ENCODE measurements around the gene PSTPIP2. TPM values are rescaled to one million over a fixed set of nuclear protein-coding genes. Genes with fewer than 3 reads are reported as not detected.
"Not testable (repeated sequence)": the region's sequence is repeated elsewhere in the genome, so short reads cannot be mapped to it uniquely, and the experiment has no call there.

The PSTPIP2 gene
- total RNA-seq, 2 experiments from 2014 or later, result 5.9 to 6.0 TPM

GRCh38 chr18:45962461-45962860 is 109.6 kb downstream of the PSTPIP2 start:
- peak overlapping the region; percentile 39 to 48 for H3K27ac ChIP-seq (ENCODE audit: low read depth in 1 of 2, low read length in 2 of 2)
- peaks cover 4% of the 10 kb centered on the region for H3K36me3 ChIP-seq (ENCODE audit: insufficient read depth, low read length)
- ATAC-seq (ENCODE audit: poor library complexity), result peak; percentile 33
- DNase-seq, result peak in 10 of 14 experiments; percentile 10 to 91 (median 32)
- peaks cover 43% of the 10 kb centered on the region for H3K36me3 Mint-ChIP-seq (ENCODE audit: low read depth)
- no peaks in the 10 kb centered on the region for H3K27me3 Mint-ChIP-seq
- H3K9me3 Mint-ChIP-seq, result no peaks in the 10 kb centered on the region
- H3K4me3 Mint-ChIP-seq, result peak overlapping the region; percentile 42
- H3K9me3 ChIP-seq (ENCODE audit: control insufficient read depth in 1 of 2, insufficient read depth in 1 of 2, low read length in 2 of 2), result no peaks in the 10 kb centered on the region
- H3K4me1 ChIP-seq (ENCODE audit: insufficient read depth, low read length), result peaks cover 60% of the 10 kb centered on the region
- H3K4me1 Mint-ChIP-seq (ENCODE audit: low read depth), result peaks cover 80% of the 10 kb centered on the region
- CTCF ChIA-PET, result interaction anchor here (0.6 to 2.8 kb wide), 5 partner anchors 10 to 111 kb away, joined by 3 to 16 read pairs (median 3); no protein-coding TSS in a partner anchor
- no peaks in the 10 kb centered on the region for H3K27me3 ChIP-seq (ENCODE audit: control insufficient read depth in 1 of 2, insufficient read depth in 2 of 2, low read length in 2 of 2)
- intact Hi-C loops (cut with DNase I, micrococcal nuclease), result loop anchor here in 1 of 2 experiments (5.0 kb wide), 1 partner anchor 275 kb away; no protein-coding TSS in a partner anchor
- H3K27ac Mint-ChIP-seq, result peak overlapping the region; percentile 81
- TF ChIP-seq, protein P1, sequence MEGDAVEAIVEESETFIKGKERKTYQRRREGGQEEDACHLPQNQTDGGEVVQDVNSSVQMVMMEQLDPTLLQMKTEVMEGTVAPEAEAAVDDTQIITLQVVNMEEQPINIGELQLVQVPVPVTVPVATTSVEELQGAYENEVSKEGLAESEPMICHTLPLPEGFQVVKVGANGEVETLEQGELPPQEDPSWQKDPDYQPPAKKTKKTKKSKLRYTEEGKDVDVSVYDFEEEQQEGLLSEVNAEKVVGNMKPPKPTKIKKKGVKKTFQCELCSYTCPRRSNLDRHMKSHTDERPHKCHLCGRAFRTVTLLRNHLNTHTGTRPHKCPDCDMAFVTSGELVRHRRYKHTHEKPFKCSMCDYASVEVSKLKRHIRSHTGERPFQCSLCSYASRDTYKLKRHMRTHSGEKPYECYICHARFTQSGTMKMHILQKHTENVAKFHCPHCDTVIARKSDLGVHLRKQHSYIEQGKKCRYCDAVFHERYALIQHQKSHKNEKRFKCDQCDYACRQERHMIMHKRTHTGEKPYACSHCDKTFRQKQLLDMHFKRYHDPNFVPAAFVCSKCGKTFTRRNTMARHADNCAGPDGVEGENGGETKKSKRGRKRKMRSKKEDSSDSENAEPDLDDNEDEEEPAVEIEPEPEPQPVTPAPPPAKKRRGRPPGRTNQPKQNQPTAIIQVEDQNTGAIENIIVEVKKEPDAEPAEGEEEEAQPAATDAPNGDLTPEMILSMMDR (IDR thresholded peaks at IDR 0.05), result no peak
- POLR2A ChIA-PET, result interaction anchor here (0.6 to 1.9 kb wide), 4 partner anchors 10 to 111 kb away, joined by 3 to 10 read pairs (median 4); partner anchors contain the start of gene PSTPIP2
- no peak overlapping the region for H3K4me3 ChIP-seq (ENCODE audit: low read length)

DNA sequence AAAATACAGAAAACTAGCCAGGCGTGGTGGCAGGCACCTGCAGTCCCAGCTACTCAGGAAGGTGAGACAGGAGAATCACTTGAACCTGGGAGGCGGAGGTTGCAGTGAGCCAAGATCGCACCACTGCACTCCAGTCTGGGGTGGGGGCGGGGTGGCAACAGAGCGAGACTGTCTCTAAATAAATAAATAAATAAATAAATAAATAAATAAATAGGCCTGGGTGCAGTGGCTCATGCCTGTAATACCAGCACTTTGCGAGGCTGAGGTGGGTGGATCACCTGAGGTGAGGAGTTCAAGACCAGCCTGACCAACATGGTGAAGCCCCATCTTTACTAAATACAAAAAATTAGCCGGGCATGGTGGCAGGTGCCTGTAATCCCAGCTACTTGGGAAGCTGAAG is 112.6 kb downstream of the PSTPIP2 start:
- Mint-ChIP-seq H3K4me1 (ENCODE audit: low read depth) (peaks cover 70% of the 10 kb centered on the region), H3K36me3 (ENCODE audit: low read depth) (peaks cover 46% of the 10 kb centered on the region)
- H3K4me3 ChIP-seq (ENCODE audit: low read length); H3K27ac ChIP-seq (ENCODE audit: low read depth in 1 of 2, low read length in 2 of 2); ATAC-seq (ENCODE audit: poor library complexity); POLR2A ChIA-PET; H3K4me3 Mint-ChIP-seq; DNase-seq; H3K27me3 Mint-ChIP-seq; H3K27ac Mint-ChIP-seq; H3K9me3 ChIP-seq (ENCODE audit: control insufficient read depth in 1 of 2, insufficient read depth in 1 of 2, low read length in 2 of 2); H3K27me3 ChIP-seq (ENCODE audit: control insufficient read depth in 1 of 2, insufficient read depth in 2 of 2, low read length in 2 of 2); H3K9me3 Mint-ChIP-seq; intact Hi-C loops (cut with DNase I, micrococcal nuclease); CTCF ChIA-PET: not testable (repeated sequence)
- H3K4me1 ChIP-seq (ENCODE audit: insufficient read depth, low read length), result peaks cover 46% of the 10 kb centered on the region
- peaks cover 16% of the 10 kb centered on the region for H3K36me3 ChIP-seq (ENCODE audit: insufficient read depth, low read length)

- no peak overlapping the region for H3K27ac Mint-ChIP-seq
- Histone ChIP-seq H3K27ac (ENCODE audit: low read depth in 1 of 2, low read length in 2 of 2) (no peak overlapping the region), H3K4me3 (ENCODE audit: low read length) (no peak overlapping the region), H3K36me3 (ENCODE audit: insufficient read depth, low read length) (peaks cover 24% of the 10 kb centered on the region), H3K9me3 (ENCODE audit: control insufficient read depth in 1 of 2, insufficient read depth in 1 of 2, low read length in 2 of 2) (no peaks in the 10 kb centered on the region), H3K4me1 (ENCODE audit: insufficient read depth, low read length) (peaks cover 43% of the 10 kb centered on the region), H3K27me3 (ENCODE audit: control insufficient read depth in 1 of 2, insufficient read depth in 2 of 2, low read length in 2 of 2) (no peaks in the 10 kb centered on the region)
- no peaks in the 10 kb centered on the region for H3K9me3 Mint-ChIP-seq
- TF ChIP-seq, protein P1 (IDR thresholded peaks at IDR 0.05), result no peak
- no peaks in the 10 kb centered on the region for H3K27me3 Mint-ChIP-seq
- intact Hi-C loops (cut with DNase I, micrococcal nuclease), result no loop called here
- peaks cover 53% of the 10 kb centered on the region for H3K36me3 Mint-ChIP-seq (ENCODE audit: low read depth)
- no peak for DNase-seq
- CTCF ChIA-PET, result no interaction called here
- POLR2A ChIA-PET, result no interaction called here
- no peak overlapping the region for H3K4me3 Mint-ChIP-seq
- ATAC-seq (ENCODE audit: poor library complexity), result no peak
- H3K4me1 Mint-ChIP-seq (ENCODE audit: low read depth), result peaks cover 64% of the 10 kb centered on the region
Observed at GRCh38 chr18:45958730-45959129, 113.3 kb downstream of the PSTPIP2 start.

- POLR2A ChIA-PET, result no interaction called here
- no peak for ATAC-seq (ENCODE audit: poor library complexity)
- intact Hi-C loops (cut with DNase I, micrococcal nuclease), result no loop called here
- TF ChIP-seq, protein P1 (IDR thresholded peaks at IDR 0.05), result no peak
- H3K36me3 Mint-ChIP-seq (ENCODE audit: low read depth), result peaks cover 54% of the 10 kb centered on the region
- no peaks in the 10 kb centered on the region for H3K9me3 ChIP-seq (ENCODE audit: control insufficient read depth in 1 of 2, insufficient read depth in 1 of 2, low read length in 2 of 2)
- no peaks in the 10 kb centered on the region for H3K9me3 Mint-ChIP-seq
- H3K4me3 Mint-ChIP-seq, result no peak overlapping the region
- no peaks in the 10 kb centered on the region for H3K27me3 ChIP-seq (ENCODE audit: control insufficient read depth in 1 of 2, insufficient read depth in 2 of 2, low read length in 2 of 2)
- H3K27ac ChIP-seq (ENCODE audit: low read depth in 1 of 2, low read length in 2 of 2), result no peak overlapping the region
- no peak for DNase-seq
- H3K4me1 Mint-ChIP-seq (ENCODE audit: low read depth), result peaks cover 57% of the 10 kb centered on the region
- H3K36me3 ChIP-seq (ENCODE audit: insufficient read depth, low read length), result peaks cover 31% of the 10 kb centered on the region
- H3K4me1 ChIP-seq (ENCODE audit: insufficient read depth, low read length), result peaks cover 36% of the 10 kb centered on the region
- CTCF ChIA-PET, result no interaction called here
- no peak overlapping the region for H3K4me3 ChIP-seq (ENCODE audit: low read length)
- no peak overlapping the region for H3K27ac Mint-ChIP-seq
- no peaks in the 10 kb centered on the region for H3K27me3 Mint-ChIP-seq
Observed at GRCh38 chr18:45958027-45958426, 114.0 kb downstream of the PSTPIP2 start.
